Common myeloid progenitor, CD34-positive (primary cell): Measurements from ENCODE around the gene PLPP7.
A peak's percentile ranks its signal among the peaks of the same experiment; 100 is the strongest.

Experiments
- CTCF ChIA-PET: fragments of 350-600 bp; sonication (Branson Sonifier 250); formaldehyde crosslinking; loops from one replicate; lab custom pipeline; 2021; ENCODE audit warnings: antibody characterized with exemption; lab: Charles Lee
- POLR2A ChIA-PET: fragments of 350-600 bp; sonication (Branson Sonifier 250); formaldehyde crosslinking; loops from one replicate; lab custom pipeline; 2021; ENCODE audit warnings: antibody characterized with exemption; lab: Charles Lee
- DNase-seq, 3 donors: peaks; one replicate each; pipeline versions ENCODE4 v3.0.0 to v3.0.0-alpha.2; 2013
- H3K27ac ChIP-seq, 2 experiments: 1 replicate in 1 of 2; 2 replicates in 1 of 2; pipeline ENCODE4 v1.7.0; 2013; ENCODE audit warnings: inconsistent platforms in 2 of 2, low read length in 2 of 2, mild to moderate bottlenecking in 2 of 2, low read depth in 1 of 2, moderate library complexity in 1 of 2; ENCODE audit not compliant: severe bottlenecking in 2 of 2, insufficient read depth in 1 of 2, poor library complexity in 1 of 2
- H3K27me3 ChIP-seq, 5 experiments: replicated peaks in 2 of 5; 1 replicate in 3 of 5; 2 replicates in 2 of 5; pipeline versions ENCODE4 v1.6.1 to v1.7.0; 2013; ENCODE audit warnings: low read length in 4 of 5, mild to moderate bottlenecking in 2 of 5, moderate library complexity in 2 of 5, inconsistent platforms in 1 of 5; ENCODE audit not compliant: insufficient read depth in 5 of 5, control insufficient read depth in 4 of 5
- H3K36me3 ChIP-seq, 4 experiments: 1 replicate in 2 of 4; 2 replicates in 2 of 4; pipeline versions ENCODE4 v1.6.1 to v1.7.0; 2013; ENCODE audit warnings: low read length in 3 of 4, control low read depth in 1 of 4, mild to moderate bottlenecking in 1 of 4; ENCODE audit not compliant: control insufficient read depth in 4 of 4, insufficient read depth in 4 of 4
- H3K4me1 ChIP-seq, 4 experiments: 1 replicate in 3 of 4; 2 replicates in 1 of 4; pipeline versions ENCODE4 v1.6.1 to v1.7.1; 2013; ENCODE audit warnings: low read length in 3 of 4, mild to moderate bottlenecking in 3 of 4, control low read depth in 1 of 4, inconsistent platforms in 1 of 4, moderate library complexity in 1 of 4; ENCODE audit not compliant: control insufficient read depth in 4 of 4, insufficient read depth in 4 of 4; ENCODE audit errors: control extremely low read depth in 1 of 4
- H3K4me3 ChIP-seq, 7 experiments: 1 replicate in 4 of 7; 2 replicates in 3 of 7; pipeline versions ENCODE4 v1.5.1 to v1.7.0; 2013; ENCODE audit warnings: mild to moderate bottlenecking in 7 of 7, low read length in 6 of 7, moderate library complexity in 6 of 7, inconsistent platforms in 2 of 7, low read depth in 2 of 7, control low read depth in 1 of 7; ENCODE audit not compliant: insufficient read depth in 4 of 7, control insufficient read depth in 1 of 7; ENCODE audit errors: extremely low read depth in 1 of 7
- H3K9me3 ChIP-seq, 5 experiments: 1 replicate in 4 of 5; 2 replicates in 1 of 5; pipeline versions ENCODE4 v1.6.1 to v1.7.1; 2013; ENCODE audit warnings: low read length in 4 of 5, mild to moderate bottlenecking in 2 of 5, inconsistent platforms in 1 of 5, low read depth in 1 of 5, moderate library complexity in 1 of 5; ENCODE audit not compliant: control insufficient read depth in 4 of 5, insufficient read depth in 2 of 5; ENCODE audit errors: control extremely low read depth in 1 of 5
- WGBS: methylation state at CpG from one replicate; pipeline ENCODE4 v1.1.5; 2013; ENCODE audit not compliant: insufficient coverage; 5-methylcytosine and 5-hydroxymethylcytosine counted together

Gene PLPP7

GRCh38 chr9:131308452-131308851 lies 18.9 kb downstream of the PLPP7 start:
- CTCF ChIA-PET, result interaction anchor here (1.0 kb wide), 1 partner anchor 20 kb away, joined by 3 read pairs; no protein-coding TSS in a partner anchor
- Histone ChIP-seq H3K27ac (no peak overlapping the region), H3K36me3 (no peaks in the 10 kb centered on the region), H3K9me3 (no peaks in the 10 kb centered on the region), H3K4me1 (peaks cover 0 to 9% (median 7%) of the 10 kb centered on the region in 4 experiments), H3K27me3 (no peaks in the 10 kb centered on the region), H3K4me3 (no peak overlapping the region)
- WGBS, result 96% methylated on average over 11 of the region's 11 CpGs
- DNase-seq, result no peak
- POLR2A ChIA-PET, result no interaction called here

DNA sequence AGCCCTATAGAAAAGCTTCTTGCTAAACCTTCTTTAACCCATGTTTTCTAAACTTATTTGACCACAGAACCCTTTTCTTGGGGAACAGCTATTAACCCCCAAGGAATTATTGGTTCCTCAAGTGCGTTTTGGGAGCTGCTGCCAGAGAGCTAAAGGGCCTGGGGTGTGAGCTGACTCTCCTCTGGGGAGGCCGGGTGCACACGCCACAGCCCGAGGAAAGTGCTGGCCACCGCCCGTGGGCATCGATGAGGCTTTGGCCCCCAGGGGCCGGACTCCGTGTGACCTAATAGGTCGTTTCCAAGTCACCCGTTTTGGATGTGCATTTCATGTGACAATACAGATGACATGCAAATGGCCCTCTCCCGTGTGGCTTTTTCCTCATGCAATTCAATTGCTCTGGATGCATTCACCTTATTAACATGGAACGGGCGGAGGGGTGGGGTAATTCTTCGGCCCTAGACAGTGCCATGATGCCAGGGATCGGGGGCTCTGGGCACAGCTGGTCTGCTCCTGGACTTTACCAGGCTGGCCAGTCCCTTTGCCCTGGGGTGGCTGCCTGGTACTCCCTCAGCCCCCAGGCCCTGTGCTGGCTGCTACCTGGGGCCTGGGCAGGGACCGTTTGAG lies 19.5 kb downstream of the PLPP7 start:
- Histone ChIP-seq H3K4me3 (no peak overlapping the region), H3K27ac (no peak overlapping the region), H3K9me3 (no peaks in the 10 kb centered on the region), H3K36me3 (no peaks in the 10 kb centered on the region), H3K4me1 (peaks cover 0 to 9% (median 7%) of the 10 kb centered on the region in 4 experiments), H3K27me3 (no peaks in the 10 kb centered on the region)
- CTCF ChIA-PET, result interaction anchor here (1.0 kb wide), 1 partner anchor 20 kb away, joined by 3 read pairs; no protein-coding TSS in a partner anchor
- 96% methylated on average over 16 of the region's 17 CpGs for WGBS
- DNase-seq, result no peak
- POLR2A ChIA-PET, result no interaction called here

DNA sequence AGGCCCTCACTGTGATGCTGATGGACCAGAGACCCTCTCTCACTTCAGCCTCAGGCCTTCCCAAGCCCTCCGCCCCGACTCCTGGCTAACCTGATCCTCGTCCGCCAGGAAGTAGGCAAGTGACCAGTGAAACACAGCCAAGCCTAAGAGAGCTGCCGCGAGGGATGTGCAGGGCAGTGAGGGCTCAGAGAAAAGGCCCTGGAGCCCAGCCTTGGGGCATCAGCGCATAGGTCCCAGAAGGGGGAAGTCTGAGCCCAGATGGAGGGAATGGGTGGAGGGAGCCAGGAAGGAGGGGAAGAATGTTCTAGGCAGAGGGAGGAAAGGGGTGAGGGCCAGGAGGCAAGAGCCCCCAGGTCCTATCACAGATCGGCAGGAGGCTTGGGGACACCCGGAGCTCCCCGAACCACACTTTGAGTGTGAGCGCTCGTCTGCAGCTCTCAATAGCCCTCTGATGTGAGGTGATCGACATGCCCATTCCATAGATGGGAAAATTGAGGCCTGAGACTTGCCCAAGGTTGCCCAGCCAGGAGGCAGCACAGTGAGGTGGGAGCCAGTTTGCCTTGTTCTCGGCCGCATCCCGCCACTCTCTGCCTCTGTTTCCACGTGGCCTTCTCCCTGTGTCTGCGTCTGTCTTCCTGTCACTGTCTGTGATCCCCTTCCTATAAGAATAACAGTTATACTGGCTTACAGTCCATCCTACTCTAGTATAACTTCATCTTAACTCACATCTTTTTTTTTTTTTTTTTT lies 20.2 kb downstream of the PLPP7 start:
- DNase-seq, result no peak
- ChIA-PET POLR2A (no interaction called here), CTCF (interaction anchor here (0.7 to 1.0 kb wide), 3 partner anchors 12 to 111 kb away, joined by 3 to 4 read pairs (median 3); no protein-coding TSS in a partner anchor)
- H3K4me3 ChIP-seq, result no peak overlapping the region
- H3K36me3 ChIP-seq, result no peaks in the 10 kb centered on the region
- no peaks in the 10 kb centered on the region for H3K9me3 ChIP-seq
- no peak overlapping the region for H3K27ac ChIP-seq
- no peaks in the 10 kb centered on the region for H3K27me3 ChIP-seq
- peaks cover 0 to 9% (median 7%) of the 10 kb centered on the region in 4 experiments for H3K4me1 ChIP-seq
- WGBS, result 94% methylated on average over 18 of the region's 18 CpGs

DNA sequence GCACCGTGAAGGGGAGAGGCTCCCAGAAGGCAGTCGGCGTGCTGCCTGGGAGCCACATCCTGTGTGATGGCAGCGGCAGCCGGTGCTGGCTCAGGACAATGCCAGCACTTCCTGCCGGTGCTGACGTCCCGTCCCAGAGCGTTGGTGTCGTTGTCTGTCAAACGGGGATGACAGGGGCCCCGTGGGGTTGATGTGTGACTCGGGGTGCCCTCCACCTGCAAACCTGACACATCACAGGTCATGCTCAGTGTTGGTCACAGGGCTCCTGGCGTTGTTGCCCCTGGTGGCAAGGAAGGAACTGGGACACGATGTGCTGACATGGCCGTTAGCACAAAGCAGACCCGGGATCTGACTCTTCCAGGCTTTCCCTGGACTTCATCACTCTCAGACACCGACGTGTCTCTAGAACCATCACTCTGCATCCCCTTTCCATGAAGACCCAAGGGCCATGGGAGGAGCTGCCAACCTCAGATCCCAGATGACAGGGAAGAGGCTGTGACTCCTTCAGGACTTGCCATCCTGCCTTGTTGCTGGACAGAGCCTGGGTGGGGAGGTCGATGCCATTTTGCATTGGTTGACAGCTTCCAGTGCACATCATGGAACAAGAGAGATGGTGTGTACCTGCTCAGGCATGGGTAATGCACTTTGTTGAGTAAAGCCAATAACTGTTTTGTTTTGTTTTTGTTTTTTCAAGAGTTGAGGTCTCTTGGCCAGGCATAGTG lies 21.5 kb downstream of the PLPP7 start:
- ChIA-PET CTCF (interaction anchor here (0.7 to 1.1 kb wide), 4 partner anchors 13 to 112 kb away, joined by 3 to 4 read pairs (median 3); no protein-coding TSS in a partner anchor), POLR2A (no interaction called here)
- peaks cover 0 to 9% (median 7%) of the 10 kb centered on the region in 4 experiments for H3K4me1 ChIP-seq
- H3K4me3 ChIP-seq, result peak overlapping the region in 3 of 7 experiments; percentile 33 to 68 (median 33)
- WGBS, result 19% methylated on average over 19 of the region's 20 CpGs
- no peaks in the 10 kb centered on the region for H3K27me3 ChIP-seq
- no peaks in the 10 kb centered on the region for H3K36me3 ChIP-seq
- DNase-seq, result peak in 2 of 3 donors; percentile 28 to 48
- H3K9me3 ChIP-seq, result no peaks in the 10 kb centered on the region
- no peak overlapping the region for H3K27ac ChIP-seq

- POLR2A ChIA-PET, result interaction anchor here (0.6 kb wide), 1 partner anchor 144 kb away, joined by 4 read pairs; no protein-coding TSS in a partner anchor
- Histone ChIP-seq H3K4me3 (no peak overlapping the region), H3K9me3 (no peaks in the 10 kb centered on the region), H3K27me3 (no peaks in the 10 kb centered on the region), H3K27ac (no peak overlapping the region), H3K4me1 (peaks cover 0 to 9% (median 7%) of the 10 kb centered on the region in 4 experiments), H3K36me3 (no peaks in the 10 kb centered on the region)
- CTCF ChIA-PET, result interaction anchor here (0.9 to 1.1 kb wide), 2 partner anchors 12 to 15 kb away, joined by 3 read pairs; no protein-coding TSS in a partner anchor
- no peak for DNase-seq
- whole genome bisulfite sequencing, result 97% methylated on average over 9 of the region's 9 CpGs
Measured at GRCh38 chr9:131312246-131312645, 22.7 kb downstream of the PLPP7 start.

- DNase-seq, result no peak
- no peaks in the 10 kb centered on the region for H3K27me3 ChIP-seq
- no peak overlapping the region for H3K27ac ChIP-seq
- ChIA-PET POLR2A (no interaction called here), CTCF (interaction anchor here (0.9 kb wide), 1 partner anchor 11 kb away, joined by 3 read pairs; no protein-coding TSS in a partner anchor)
- peaks cover 0 to 9% (median 7%) of the 10 kb centered on the region in 4 experiments for H3K4me1 ChIP-seq
- no peak overlapping the region for H3K4me3 ChIP-seq
- no peaks in the 10 kb centered on the region for H3K9me3 ChIP-seq
- no peaks in the 10 kb centered on the region for H3K36me3 ChIP-seq
- 100% methylated on average over 11 of the region's 28 CpGs for WGBS
Measured at GRCh38 chr9:131312822-131313770, 23.6 kb downstream of the PLPP7 start.
